NCI-H2029 treated with DMSO at 0.1 percent for 48 hours (cell line): Measurements from ENCODE around the gene SLC13A2.
"Not testable (repeated sequence)": the region's sequence is repeated elsewhere in the genome, so short reads cannot be mapped to it uniquely, and the experiment has no call there.

Source experiments
- DNase-seq: peaks from one replicate; lab custom pipeline; 2025; lab: John Stamatoyannopoulos, UW

The SLC13A2 gene

DNA sequence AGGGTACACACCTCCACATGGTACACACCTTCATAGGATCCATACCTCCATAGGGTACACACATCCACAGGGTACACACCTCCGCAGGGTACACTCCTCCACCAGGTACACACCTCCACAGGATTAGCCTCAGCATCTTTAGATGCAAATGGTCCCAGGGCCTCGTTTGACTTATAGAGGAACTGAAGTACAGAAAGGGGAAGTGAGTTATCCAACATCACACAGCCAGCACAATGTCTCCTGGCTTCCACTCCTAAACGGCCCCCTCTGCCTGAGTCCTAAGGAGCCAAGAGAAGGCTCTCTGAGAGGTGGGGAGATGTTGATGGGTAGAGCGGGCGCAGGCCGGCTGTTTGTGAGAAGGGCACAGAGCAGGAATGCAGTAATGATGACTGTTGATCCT, 44.7 kb downstream of the SLC13A2 start:
- no peak for DNase-seq

- no peak for DNase-seq
Measured at GRCh38 chr17:28518578-28518977, 45.1 kb downstream of the SLC13A2 start.

GRCh38 chr17:28519236-28519635, 45.8 kb downstream of the SLC13A2 start:
- DNase-seq = no peak

DNA sequence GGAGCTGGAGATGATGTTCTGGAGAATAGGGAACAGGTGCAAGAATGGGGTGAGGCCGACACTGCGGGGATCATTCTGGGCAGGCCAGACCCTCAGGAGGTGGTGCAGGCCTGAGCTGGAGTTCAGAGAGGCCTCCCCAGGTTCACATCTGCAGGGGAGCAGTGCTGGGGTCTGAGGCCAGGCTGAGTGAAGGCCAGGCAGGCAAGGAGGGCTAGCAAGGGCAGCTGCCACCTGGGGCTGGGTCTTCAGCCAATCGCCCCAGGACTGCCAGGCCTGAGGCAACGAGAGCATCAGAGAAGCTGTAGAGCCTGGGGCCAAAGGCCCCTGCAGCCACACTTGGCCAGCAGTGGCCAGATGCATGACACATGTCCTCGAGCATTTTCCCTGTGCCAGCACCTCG, 47.2 kb downstream of the SLC13A2 start:
- DNase-seq = no peak

DNA sequence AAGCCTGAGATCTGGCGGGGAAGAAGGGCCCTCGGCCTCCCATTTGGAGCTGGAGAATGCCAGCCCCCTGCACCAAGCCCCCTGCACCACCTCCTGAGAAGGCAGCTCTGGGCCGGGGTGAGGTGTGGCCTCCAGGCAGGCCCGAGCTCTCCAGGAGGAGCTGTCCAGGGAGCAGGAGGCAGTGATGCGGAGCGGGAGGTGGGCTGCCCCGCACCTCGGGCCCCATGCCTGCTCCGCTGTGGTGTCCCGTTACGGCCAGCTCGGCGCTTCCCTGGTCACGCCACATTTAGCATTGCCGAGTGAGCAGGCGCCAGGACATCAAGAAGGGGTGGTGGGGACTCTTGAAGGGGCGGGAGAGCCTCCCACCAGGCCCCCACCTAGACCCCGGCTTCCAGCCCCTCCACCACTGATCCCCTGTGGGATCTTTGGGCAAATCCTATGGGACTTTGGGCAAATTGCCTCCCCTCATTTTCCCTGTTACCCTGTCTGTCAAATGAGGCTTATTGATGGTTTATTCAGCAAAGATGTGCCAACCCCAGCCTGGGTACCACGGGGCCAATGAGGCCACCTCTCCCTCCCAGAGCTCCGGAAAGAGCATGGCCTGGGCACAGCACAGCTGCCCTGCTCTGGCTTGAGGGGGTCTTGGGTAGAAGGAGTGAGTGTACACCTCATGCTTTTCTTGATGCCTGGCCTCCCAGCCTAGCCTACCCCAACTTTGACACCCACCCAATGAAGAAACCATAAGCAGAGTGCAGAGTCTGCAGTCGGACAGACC, 48.1 kb downstream of the SLC13A2 start:
- DNase-seq = no peak

DNA sequence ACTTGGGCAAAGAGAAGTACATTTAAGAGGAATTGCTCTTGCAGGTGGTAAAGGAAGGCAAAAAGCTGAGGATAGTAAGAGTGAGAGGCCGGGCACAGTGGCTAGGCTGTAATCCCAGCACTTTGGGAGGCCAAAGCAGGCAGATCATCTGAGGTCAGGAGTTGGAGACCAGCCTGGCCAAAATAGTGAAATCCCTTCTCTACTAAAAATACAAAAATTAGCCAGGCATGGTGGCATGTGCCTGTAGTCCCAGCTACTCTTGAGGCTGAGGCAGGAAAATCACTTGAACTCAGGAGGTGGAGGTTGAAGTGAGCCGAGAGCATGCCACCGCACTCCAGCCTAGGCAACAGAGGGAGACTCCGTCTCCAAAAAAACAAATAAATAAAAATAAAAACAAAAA, 48.8 kb downstream of the SLC13A2 start:
- not testable (repeated sequence) for DNase-seq

GRCh38 chr17:28523186-28523585, 49.7 kb downstream of the SLC13A2 start:
- DNase-seq = no peak

DNA sequence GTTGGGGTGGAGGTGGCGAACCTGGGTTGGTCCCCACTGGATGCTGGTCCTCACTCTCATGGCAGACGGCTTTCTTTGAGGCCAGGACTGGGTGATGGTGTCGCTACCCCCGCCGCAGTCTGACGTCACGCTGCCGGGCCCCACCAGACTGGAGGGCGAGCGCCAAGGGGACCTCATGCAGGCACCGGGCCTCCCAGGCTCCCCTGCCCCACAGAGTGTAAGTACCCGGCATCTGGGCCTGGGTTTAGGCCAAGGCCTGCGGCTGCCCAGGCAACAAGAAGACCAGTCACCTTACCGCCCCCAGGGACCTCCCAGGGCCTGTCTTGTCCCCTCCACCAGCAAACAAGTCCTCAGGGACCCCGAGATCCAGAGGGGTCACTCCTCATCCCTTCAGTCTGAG, 50.4 kb downstream of the SLC13A2 start:
- DNase-seq = no peak

DNA sequence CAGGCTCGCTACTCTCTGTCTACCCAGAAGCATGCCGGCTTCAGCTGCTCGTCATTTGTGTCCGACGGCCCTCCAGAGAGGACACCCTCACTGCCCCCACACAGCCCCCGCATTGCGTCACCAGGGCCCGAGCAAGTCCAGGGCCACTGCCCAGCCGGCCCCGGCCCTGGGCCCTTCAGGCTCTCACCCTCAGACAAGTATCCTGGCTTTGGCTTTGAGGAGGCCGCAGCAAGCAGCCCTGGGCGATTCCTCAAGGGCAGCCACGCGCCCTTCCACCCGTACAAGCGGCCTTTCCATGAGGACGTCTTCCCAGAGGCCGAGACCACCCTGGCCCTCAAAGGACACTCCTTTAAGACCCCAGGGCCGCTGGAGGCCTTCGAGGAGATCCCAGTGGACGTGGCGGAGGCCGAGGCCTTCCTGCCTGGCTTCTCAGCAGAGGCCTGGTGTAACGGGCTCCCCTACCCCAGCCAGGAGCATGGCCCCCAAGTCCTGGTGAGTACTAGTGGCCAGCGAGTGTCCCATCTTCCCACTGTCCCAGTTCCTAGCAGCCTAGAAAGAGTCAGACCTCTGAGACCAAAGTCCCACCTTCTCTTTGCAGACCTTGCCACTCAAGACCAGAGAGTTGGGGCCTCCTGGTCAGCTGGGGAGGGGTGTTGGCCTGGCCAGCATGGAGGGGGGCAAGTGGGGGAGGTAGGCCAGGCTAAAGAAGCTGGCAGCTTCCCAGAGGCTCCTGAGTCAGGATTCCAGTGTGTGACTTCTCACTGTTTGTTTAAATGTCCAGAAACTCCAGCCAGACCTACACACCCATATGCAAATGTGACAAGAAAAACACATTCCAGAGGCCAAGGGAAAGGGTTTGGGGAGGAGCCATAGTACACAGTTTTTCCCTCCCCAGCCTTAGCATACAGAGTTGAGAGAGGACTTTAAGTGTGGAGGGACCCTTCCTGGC, 51.3 kb downstream of the SLC13A2 start:
- DNase-seq = no peak

GRCh38 chr17:28526381-28526780, 52.9 kb downstream of the SLC13A2 start:
- no peak for DNase-seq

DNA sequence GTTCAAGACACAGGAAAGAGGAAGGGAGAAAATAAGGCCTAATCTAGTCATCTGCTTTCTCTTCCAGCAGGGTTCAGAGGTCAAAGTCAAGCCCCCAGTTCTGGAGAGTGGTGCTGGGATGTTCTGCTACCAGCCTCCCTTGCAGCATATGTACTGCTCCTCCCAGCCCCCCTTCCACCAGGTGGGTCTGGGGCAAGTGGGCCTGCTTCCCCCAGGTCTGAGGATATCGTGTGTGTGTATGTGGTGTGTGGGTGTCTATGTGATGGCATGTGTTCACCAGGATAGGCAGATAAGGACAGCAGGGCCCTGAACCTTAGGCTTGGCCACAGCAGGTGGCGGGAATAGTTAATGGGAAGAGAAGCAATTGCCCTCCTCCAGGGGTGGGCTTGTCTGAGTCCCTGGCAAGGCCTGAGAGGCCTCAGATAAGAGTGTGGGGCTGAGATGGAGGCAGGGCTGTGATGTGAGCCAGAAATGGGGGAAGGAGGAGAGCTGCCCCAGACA, 53.8 kb downstream of the SLC13A2 start:
- no peak for DNase-seq

DNA sequence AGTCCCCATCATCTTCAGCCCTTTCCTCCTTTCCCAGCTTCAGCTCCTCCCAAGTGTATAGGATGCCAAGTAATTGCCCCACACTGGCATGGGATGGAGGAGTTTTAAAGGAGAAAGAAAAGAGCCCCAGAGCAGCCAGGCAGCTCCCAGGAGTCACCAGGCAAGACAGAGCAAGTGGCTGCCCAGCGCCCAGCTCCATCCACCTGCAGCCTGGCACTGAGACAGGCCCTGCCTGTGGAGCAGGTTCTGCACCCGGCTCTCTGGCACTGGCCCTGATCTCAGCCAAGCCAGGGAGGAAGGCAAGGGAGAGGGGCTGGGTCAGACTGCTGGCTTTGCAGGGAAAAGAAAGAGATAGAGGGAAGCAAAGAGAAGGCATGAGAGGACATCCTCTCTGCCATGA, 54.4 kb downstream of the SLC13A2 start:
- no peak for DNase-seq

GRCh38 chr17:28528327-28529012, 55.0 kb downstream of the SLC13A2 start:
- no peak for DNase-seq

DNA sequence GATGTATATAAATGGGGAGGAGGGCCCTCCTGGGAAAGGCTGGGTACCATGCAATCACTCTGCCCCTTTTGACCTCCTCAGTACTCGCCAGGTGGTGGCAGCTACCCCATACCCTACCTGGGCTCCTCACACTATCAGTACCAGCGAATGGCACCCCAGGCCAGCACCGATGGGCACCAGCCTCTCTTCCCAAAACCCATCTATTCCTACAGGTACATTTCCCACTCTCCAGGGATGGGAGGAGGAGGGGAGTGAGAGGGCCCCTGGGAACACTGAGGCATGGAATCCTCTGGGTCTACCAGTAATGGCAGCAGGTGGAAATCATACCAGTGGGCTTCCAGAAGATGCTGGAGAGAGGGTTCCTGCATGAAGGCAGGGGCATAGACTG, 55.6 kb downstream of the SLC13A2 start:
- DNase-seq = no peak

DNA sequence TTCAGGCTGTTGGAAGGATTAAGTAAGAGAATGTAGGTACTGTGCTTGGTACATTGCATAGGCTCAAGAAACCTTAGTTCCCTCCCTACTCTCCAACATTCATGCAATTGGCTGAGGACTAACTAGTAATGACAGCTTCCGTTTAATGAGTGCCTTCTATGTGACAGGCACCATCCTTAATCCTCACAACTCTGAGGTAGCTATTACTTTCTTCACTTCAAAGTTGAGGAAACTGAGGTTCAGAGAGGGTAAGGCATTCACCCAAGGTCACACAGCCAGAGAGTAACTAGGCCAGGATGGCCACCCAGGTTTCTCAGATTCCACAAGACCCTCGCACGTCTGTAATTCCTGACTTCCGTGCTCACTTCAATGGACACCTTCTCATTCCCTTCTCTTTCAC, 56.8 kb downstream of the SLC13A2 start:
- no peak for DNase-seq

DNA sequence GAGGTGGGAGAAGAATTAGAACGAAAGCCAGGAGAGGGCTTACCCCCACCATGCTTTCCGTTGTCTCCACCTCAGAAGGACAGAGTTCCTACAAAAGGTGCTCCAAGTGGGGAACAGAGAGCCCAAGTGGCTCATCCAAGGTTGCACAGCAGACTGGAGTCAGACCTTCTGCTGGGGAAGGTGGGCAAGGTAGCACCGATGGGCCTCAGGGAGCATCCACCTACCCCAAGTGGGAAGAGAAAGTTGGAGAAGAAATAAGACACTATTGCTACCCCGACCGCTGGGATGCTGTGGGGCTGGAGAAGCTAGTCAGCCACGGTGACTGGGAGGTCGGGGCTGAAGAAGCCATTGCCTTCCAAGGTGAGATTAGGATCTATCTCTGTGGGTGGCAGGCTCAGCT, 57.5 kb downstream of the SLC13A2 start:
- no peak for DNase-seq

GRCh38 chr17:28532050-28532960, 58.9 kb downstream of the SLC13A2 start:
- no peak for DNase-seq

- DNase-seq = no peak
Measured at GRCh38 chr17:28533091-28533807, 59.8 kb downstream of the SLC13A2 start.

- DNase-seq = no peak
Measured at GRCh38 chr17:28534740-28535375, 61.4 kb downstream of the SLC13A2 start.

DNA sequence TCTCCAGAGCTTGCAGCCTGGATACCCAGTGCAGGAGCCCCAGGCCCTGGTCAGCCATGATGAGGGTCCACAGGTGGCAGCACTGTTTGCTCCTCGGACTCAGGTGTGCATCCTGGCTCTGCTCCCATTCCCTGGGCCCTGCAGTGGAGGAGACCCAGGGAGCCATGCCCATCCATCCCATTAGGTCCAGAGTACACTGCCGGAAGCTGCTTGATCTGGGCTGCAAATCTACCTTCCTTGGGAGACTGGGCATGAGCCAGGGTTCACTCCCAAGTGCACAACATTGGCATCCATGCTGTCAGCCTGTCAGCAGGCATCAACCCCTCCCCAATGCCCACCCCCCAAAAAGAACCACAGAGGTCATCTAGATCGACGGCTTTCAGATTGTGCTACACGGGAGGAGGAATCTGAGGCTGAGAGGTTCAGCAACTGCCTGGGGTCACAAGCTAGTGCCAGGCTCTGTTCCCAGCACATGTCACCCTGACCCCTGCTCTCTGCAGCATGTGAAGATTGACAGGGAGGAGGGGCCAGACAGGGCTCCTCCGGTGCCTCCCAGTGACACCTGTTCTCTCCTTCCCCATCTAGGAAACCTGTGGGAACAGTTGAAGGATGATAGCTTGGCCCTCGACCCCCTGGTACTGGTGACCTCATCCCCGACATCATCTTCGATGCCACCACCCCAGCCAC, 63.2 kb downstream of the SLC13A2 start:
- DNase-seq = no peak
